Stimulated activated CD8-positive, alpha-beta memory T cell treated with anti-CD3 and anti-CD28 coated beads, Interleukin-7, amount 100 ng/mL, for 48 hours (primary cell): ENCODE measurements around the gene RPL41.
"Not testable (repeated sequence)": the region's sequence is repeated elsewhere in the genome, so short reads cannot be mapped to it uniquely, and the experiment has no call there.

Source experiments
- DNase-seq, 2 donors: peaks; one replicate each; pipeline ENCODE4 v3.0.0-alpha.2; 2020; ENCODE audit warnings: low read depth in 1 of 2; ENCODE audit errors: extremely low read depth in 1 of 2

Gene RPL41

DNA sequence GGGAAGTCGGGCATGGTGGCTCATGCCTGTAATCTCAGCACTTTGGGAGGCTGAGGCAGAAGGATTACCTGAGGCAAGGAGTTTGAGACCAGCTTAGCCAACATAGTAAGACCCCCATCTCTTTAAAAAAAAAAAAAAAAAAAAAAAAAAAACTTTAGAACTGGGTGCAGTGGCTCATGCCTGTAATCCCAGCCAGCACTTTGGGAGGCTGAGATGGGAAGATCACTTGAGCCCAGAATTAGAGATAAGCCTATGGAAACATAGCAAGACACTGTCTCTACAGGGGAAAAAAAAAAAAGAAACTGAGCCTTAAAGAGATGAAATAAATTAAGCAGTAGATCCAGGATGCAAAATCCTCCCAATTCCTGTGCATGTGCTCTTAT lies 13.8 kb upstream of the RPL41 start:
- no peak for DNase-seq

DNA sequence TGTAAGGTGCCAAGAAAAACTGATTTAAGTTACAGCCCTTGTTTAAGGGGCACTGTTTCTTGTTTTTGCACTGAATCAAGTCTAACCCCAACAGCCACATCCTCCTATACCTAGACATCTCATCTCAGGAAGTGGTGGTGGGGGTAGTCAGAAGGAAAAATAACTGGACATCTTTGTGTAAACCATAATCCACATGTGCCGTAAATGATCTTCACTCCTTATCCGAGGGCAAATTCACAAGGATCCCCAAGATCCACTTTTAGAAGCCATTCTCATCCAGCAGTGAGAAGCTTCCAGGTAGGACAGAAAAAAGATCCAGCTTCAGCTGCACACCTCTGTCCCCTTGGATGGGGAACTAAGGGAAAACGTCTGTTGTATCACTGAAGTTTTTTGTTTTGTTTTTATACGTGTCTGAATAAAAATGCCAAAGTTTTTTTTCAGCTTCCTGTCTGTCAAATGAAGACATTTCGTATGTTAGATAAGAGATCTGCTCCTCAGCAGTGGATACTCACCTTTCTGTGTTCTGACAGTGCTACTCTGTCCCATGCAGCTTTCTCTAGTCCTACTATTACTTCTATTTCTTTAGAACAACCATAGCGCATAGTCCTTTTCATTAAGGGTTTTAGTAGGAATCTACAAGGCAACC lies 13.2 kb upstream of the RPL41 start:
- no peak for DNase-seq

DNA sequence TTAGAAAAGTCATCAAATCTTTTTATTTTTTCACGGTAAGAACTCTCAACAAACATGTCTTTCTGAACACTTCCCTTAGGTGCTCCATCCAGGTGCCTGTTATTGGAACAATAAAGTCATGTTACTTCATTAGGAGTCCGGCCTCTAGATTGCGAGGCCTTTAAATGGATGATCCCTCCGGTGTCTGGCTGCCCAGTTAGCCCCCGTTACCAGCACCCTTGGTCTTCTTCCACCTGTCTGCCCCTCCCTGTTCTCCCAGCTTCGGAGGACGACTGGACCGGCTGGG lies 12.7 kb upstream of the RPL41 start:
- DNase-seq: no peak

DNA sequence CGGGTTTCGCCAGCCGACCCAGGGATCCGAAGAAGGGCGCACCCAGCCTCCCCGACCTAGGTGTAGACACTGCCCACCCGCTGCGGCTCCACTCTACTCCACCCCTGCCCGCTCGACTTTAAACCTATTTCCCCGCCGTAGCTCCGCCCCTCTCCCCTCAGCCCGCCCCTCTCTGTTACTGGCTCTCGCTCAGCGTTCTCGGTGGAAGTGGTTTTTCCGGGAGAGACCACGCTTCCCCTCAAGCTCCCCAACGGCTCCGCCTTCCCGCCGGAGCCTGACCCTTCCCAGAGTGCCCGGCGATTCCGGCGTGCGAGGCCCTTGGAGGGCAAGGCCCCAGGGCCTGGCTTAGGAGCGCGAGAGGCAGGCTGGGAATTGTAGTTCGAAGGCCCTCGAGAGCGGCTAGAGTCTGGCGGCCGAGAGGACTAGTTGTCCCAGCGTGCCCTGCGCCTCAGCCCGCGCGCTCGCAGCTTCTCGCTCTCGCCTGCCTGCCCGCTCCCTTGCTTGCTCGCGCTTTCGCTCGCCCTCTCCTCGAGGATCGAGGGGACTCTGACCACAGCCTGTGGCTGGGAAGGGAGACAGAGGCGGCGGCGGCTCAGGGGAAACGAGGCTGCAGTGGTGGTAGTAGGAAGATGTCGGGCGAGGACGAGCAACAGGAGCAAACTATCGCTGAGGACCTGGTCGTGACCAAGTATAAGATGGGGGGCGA lies 12.2 kb upstream of the RPL41 start, which contains the start of gene PA2G4:
Gene PA2G4, plus strand, starts transcription at position 451 of the 706 bp plus-strand sequence. Its CDS starts 179 bp downstream, at position 630.
- peak; percentile 96 to 98 for DNase-seq

DNA sequence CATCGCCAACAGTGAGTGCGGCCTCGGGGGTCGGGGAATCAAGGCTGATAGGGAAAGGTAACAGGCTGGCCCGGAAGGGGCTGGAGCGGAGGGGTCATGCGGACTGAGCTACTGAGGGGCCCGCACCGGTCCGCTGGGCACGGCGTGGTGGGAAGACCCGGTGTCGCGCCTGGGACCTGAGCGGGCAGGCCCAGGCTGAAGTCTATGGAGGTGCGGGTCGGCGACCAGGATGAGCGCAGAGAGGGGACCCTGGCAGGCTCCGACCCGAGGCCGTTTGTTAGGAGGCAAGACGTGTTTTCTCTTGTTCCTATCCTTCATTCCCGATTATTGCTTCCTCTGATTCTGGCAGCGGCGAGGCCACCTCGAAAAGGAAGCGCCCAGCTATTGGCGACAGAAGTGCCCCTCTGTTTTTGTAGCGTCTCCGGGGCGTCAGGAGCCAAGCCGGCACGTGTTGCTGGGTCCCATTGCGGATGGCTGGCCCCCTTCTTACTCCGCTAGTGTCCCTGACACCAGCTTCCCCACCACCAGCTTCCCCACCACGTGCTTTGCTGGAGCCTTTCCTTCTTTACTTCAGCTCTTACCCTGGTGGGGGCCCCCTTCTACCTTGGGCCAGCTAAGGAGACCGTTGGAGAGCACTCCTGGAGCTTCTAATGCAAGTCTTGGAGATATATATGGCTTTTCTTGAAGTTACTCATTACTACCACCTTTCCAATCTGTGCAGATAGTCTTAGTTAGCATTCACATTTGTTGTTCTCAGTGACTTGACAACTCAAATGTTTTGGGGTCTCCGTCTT lies 11.4 kb upstream of the RPL41 start:
- no peak for DNase-seq

DNA sequence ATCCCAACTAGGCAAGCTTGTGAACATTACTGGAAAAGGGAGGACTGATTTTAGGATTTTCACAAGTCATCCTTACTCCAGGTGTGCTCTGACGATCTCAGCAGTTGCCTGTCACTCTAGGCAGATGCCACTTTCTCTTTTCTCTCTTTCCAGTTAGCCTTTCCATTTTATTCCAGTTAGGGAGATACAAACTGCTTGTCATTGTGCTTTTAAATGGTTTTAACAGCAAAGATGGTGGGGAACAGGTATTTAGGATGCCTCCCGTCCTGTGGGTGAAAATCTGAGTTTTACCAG lies 10.9 kb upstream of the RPL41 start:
- DNase-seq: no peak

DNA sequence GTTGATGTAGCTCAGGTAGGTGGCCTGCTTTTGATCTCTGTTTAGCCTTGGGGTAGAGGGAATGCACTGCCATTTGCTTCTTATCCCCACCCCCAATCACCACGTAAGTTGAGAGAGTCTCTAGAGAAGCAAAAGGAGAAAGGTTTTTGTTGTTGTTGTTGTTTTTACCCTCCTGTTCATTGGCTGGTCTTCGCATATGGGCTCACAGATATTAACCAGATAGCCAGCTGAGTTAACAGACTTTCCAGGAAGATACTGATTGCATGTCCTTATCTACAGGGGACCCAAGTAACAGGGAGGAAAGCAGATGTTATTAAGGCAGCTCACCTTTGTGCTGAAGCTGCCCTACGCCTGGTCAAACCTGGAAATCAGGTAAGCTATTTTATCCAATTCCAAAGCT lies 9.2 kb upstream of the RPL41 start:
- no peak for DNase-seq

DNA sequence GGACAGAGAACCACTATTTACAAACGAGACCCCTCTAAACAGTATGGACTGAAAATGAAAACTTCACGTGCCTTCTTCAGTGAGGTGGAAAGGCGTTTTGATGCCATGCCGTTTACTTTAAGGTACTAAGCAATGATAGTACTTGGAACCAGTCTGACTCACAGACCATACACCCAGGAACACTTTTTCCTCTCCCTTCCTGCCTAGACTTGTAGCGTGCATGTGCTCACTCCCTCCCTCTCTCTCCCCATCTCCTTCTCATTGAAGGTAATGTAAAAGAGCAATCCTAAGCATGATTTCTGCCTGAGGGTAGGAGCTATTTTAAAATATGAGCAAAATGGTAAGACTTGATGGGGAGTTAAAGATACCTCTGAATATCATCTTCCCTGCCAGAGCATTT lies 5.9 kb upstream of the RPL41 start:
- no peak for DNase-seq

DNA sequence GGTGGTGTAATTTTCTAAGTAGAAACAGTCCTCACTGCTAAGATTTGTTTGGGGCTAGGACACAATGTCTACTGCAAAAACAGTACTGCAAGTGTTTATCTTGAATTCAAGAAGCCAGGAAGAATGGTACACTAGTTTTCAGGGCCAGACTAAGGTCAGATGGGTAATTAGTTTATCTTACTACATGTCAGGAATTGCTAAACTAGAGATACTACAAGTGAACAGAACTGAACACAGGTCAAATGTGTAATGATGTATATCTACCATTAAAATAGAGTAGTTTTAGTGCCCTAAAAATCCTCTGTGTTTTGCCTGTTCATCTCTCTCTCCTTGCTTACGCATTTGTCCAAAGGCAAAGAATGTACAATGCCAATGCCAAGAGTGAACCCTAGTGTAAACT lies 2.3 kb upstream of the RPL41 start:
- DNase-seq: no peak

DNA sequence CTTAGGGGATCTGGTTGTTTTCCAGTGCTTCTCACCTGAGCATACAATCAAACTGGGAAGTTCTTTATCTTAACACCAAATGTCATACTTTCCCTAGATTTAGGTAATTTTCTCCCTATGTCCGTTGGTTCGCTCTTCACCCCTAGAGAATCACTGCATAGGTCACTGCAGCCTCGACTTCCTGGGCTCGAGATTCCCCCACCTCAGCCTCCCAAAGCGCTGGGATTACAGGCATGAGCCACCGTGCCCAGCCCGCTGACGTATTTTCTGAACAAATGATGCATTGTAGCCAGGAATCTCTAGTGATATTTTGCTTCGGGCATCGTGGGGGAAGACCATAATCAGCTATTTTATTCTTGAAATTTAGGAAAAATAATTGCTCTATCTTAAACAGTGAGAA lies 1.1 kb upstream of the RPL41 start:
- no peak for DNase-seq

DNA sequence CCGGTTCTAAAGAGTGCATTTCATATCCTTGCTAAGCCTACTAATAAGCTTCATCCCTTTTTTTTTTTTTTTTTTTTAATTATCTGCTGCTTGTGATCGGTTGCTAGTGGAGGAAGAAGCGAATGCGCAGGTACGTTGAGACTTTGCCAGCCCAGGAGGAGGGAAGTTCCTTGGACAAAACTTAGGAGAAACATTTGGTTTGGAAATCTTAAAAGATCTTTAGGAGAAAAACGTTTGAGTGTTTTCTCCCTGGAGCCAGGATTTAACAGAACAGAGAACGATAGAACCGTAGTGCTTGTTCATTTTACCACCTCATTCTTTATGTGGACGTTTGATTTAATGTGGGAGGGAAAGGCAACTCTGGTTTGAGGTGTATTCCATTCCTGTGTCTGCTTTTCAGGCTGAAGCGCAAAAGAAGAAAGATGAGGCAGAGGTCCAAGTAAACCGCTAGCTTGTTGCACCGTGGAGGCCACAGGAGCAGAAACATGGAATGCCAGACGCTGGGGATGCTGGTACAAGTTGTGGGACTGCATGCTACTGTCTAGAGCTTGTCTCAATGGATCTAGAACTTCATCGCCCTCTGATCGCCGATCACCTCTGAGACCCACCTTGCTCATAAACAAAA lies 761 bp downstream of the RPL41 start:
- DNase-seq: not testable (repeated sequence)

DNA sequence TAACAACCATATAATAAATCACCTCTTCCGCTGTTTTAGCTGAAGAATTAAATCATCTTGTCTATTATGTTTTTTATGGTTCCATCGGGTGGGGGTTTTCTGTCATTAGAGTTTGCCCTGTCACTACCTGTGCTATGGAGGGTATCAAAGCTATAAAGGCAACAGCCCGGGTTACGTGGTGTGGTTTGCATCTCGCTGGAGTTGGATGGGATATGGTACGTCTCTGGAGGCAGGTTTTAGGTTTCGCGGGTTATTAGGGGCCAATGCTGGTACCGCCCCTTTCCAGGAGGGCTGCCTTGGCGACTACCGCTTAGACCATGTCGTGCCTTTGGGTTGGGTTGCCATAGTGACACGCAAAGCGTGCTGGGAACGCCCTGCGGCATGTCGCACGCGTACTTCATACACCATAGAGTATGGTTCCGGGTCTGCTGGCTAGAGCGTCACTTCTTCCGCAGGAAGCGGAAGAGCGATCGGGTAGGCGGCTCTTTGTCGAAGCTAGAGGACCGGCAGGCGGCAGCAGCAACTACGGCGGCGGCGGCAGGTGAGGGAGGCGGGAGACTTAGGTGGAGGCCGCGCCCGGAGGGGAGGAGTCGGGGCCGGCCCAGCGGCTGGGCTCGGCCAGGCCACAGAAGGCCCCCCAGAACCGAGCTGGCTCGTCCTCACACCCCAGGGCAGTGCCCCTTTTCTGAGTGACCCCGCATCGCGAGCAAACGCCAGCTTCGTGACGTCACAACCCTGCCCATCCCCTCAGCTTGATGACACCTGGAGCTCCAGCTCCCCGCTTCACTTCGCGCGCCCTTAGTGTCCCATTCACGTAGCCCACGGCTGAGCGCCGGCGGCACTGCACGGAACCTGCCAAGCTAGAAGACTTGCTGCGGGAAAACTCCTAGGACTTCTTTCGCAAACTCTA lies 1.6 kb downstream of the RPL41 start, which contains the start of gene ZC3H10:
Gene ZC3H10, plus strand, starts transcription at position 489 of the 910 bp plus-strand sequence. CDS start 2,297 bp downstream, outside the sequence.
- DNase-seq: peak; percentile 95 to 99

DNA sequence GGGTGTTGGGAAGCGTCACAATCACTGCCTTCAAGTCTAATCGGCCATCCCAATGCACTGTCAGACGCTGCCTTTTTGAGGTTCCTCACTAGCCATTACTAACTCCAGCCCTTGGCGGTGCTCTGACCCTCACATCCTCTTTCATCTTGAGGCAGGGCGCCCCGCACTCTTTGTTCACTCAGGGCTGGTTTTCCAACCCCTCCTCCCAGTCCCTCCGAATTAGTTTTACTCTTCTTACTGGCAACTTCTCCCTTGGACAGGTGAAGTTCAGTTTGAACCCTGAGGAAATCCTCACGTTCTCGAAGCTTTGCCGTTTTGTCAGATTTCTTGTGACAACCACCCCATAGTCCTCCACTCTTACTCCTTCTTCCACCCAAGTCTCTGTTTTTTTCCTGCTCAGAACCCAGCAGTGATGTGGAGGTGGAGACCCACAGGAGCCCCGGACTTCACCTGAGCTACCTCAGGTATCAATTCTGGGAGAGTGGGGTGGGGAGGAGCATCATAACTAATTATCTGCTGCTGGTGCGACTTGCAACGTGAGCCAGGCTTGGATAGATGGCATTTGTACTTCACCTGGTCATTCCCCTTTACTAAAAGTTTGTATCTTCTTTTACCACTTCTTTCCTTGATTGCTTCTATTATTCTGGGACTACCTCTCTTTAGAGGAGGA lies 2.4 kb downstream of the RPL41 start:
- DNase-seq: no peak

DNA sequence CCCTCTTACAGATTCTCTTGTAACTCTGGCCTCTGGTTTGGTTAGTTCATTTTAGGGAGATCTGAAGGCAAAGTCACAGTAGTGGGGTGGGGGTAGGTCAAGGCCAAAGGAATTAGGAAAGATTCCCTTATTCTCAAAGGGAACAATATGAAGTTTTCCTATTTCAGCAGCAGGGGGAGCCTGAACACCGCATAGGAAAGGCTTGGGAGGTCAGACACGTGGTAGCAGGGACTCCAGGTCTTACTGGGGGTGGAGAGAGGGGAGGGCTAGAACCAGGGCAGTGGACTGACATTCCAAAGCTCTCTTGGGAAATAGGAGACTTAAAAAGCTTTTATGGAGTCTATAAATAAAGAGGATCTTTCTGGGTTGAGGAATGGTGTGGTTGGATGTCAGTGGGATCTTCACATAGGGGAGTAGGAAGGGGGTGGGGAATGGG lies 2.9 kb downstream of the RPL41 start:
- DNase-seq: no peak

DNA sequence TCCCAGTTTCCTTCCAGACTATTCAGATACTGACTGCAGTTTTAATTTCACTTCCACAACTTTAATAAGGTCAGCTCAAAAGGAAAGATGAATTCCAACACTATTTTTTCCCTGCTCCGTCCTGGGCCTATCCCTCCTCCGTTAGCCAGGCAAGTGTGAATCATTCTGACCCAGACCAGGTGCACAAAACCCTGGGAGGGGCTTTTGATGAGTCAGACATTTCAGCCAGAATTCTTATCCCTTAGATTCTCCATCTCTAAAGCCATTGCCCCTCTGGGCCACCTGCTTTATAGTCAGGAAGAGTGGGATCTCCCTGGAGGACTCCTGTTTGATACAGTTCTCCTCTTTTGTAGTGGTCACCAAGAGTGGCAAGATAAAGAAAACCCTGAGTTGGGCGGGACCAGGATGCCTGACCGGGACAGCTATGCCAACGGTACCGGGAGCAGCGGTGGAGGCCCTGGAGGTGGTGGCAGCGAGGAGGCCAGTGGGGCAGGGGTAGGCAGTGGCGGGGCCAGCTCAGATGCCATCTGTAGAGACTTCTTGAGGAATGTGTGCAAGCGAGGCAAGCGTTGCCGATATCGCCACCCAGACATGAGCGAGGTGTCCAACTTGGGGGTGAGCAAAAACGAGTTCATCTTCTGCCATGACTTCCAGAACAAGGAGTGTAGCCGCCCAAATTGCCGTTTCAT lies 3.9 kb downstream of the RPL41 start:
- DNase-seq: no peak

DNA sequence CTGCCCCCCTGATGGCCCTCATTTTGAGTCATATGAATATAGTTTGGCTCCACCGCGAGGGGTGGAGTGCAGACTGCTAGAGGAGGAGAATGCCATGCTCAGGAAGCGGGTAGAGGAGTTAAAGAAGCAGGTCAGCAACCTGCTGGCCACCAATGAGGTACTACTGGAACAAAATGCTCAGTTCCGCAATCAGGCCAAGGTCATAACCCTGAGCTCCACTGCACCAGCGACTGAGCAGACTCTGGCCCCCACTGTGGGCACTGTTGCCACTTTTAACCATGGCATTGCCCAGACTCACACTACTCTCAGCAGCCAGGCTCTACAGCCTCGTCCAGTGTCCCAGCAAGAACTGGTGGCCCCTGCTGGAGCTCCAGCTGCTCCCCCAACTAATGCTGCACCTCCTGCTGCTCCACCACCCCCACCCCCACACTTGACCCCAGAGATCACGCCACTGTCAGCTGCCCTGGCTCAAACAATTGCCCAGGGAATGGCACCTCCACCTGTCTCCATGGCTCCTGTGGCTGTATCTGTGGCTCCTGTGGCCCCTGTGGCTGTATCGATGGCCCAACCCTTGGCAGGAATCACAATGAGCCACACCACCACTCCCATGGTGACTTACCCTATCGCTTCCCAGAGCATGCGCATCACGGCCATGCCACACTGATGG lies 4.9 kb downstream of the RPL41 start:
- no peak for DNase-seq

DNA sequence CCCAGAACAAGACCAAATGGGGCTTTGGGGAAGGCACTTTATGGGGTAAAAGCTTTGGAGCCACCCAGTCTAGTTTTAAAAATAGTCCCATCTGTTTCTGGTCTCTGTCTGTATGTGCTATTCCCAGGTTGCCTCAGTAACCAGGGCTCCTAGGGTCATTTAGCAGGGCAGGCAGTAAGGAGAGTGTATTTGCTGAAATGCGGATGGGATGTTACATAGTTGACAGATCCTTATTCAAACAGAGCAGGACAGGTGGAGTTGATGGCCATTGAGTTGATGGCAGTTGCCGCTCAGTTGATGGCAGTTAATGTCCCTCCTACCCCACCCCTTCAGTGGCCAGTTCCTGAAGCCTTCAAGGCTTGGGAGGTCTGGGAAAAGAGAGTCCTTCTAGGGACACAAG lies 6.2 kb downstream of the RPL41 start:
- no peak for DNase-seq

DNA sequence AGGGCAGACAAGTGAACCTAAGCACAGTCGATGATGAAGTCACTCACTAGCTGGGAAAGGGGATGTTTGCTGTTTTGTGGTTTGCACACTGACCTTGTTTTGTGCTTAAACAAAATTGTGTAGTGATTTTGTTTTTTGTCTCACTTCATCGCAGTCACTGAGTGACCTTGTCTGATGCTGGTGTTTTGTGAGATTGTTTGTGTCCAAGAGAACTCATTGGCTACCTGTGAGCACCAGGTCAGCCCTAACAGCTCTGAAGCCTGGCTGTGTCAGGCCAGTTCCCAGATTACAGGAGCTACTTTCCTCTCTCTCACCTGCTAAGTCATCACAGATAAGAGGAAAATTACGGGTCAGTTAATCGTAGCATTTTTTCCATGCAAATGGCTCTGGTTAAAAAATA lies 7.7 kb downstream of the RPL41 start:
- DNase-seq: no peak

DNA sequence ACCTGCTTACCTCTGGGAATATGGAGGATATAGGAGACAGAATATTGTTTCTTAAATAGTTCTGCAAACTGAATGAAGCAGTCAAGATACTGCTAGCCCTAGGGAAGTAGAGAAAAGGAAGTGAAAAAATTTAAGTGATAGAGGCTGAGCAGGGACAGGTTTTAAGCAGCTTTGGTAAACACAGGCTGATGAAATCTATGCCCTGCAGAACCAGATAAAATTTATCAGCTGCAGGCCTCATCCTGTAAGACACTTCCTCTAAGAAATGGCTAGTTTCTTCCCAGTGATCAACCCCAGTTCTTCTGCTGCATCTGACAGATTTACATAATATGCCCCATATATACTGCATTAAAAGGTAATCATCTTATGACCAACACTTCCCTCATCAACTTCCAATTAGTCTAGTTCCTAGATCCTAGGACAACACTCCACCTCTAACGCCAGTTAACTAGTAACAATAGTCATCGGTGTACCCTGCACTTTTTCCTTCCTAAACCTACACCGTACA lies 10.4 kb downstream of the RPL41 start:
- no peak for DNase-seq
